MG63 (cell line): ENCODE results near the gene DENND6B. TPM values are rescaled to one million over a fixed set of nuclear protein-coding genes. Genes with fewer than 3 reads are reported as not detected.

Experiments used
- DNase-seq: peaks from one replicate; pipeline ENCODE4 v3.0.0-alpha.2; 2020
- H3K27me3 ChIP-seq: fragments of 250-450 bp; sonication (Bioruptor Pico); 2 replicates; pipeline ENCODE4 v1.5.1; 2020; ENCODE audit warnings: mild to moderate bottlenecking, moderate library complexity
- H3K36me3 ChIP-seq: fragments of 250-450 bp; sonication (Bioruptor Pico); 2 replicates; pipeline ENCODE4 v1.5.1; 2020; ENCODE audit warnings: mild to moderate bottlenecking, moderate library complexity
- H3K4me3 ChIP-seq: fragments of 250-450 bp; sonication (Bioruptor Pico); 2 replicates; pipeline ENCODE4 v1.5.1; 2020; ENCODE audit warnings: mild to moderate bottlenecking, moderate library complexity
- H3K9me3 ChIP-seq: fragments of 250-450 bp; sonication (Bioruptor Pico); 2 replicates; pipeline ENCODE4 v1.5.1; 2020; ENCODE audit warnings: mild to moderate bottlenecking, moderate library complexity
- total RNA-seq: library from RNA; depleted of rRNA; stranded (reverse); fragments of >200 nt; shearing (Covaris generic); gene quantifications from 2 replicates; pipeline ENCODE4 v1.2.3, GENCODE V29; 2014; ENCODE audit warnings: low replicate concordance

The DENND6B gene
- total RNA-seq, 1 experiment from 2014 or later, result 0.46 TPM

DNA sequence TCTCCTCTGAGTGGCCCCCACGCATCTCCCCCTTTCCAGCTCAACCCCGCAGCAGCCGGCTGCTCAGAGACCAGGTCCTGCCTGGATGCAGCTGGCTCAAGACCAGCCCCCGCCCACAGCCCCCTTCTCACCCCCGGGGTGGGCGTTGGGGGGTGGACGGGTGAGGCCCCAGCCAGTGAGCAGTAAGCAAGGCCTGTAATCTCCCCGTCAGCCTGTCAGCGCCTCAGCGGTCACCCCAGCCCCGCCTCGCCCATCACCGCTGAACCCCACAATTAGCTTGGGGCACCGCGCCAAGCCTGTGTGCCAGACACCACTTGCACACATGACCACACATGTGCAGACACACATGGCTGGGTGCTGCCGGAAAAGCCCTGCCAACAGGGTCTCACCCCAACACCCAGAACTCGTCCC, 25.2 kb downstream of the DENND6B start:
- peaks cover 33% of the 10 kb centered on the region for H3K36me3 ChIP-seq
- no peak overlapping the region for H3K4me3 ChIP-seq
- H3K9me3 ChIP-seq, result no peaks in the 10 kb centered on the region
- no peaks in the 10 kb centered on the region for H3K27me3 ChIP-seq
- DNase-seq, result no peak

DNA sequence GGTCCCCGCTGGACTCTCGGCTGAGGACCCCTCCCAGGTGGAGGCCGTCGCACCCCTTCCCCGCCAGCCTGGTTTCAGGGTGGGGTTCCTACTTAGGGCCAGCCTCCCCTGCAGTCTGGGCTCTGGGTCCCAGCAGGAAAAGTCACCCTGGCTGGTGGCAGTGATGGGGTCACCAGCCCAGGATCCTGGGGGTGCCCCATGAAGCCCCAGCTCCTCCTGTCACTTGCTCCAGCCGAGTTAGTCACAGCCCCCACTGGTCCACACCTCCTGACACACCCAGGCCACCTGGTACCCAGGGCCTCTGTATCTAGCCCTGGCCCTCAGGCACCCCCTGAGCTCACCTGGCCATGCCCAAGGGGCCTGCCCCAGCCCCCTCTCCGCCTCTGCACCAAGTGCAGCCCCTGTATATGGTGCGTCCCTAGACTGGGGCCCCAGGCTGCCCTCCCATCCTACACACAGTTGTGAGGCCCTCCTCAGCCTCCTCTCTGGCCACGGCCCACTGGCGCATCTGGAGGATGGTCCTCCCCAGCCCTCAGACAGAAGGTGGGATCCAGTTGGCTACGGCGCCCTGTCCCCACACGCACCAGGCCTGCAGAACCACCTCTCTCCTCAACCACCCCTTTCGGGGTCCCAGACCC, 26.1 kb downstream of the DENND6B start:
- Histone ChIP-seq H3K36me3 (peaks cover 33% of the 10 kb centered on the region), H3K9me3 (no peaks in the 10 kb centered on the region), H3K27me3 (no peaks in the 10 kb centered on the region), H3K4me3 (no peak overlapping the region)
- DNase-seq, result no peak

GRCh38 chr22:50299785-50300619, 26.8 kb downstream of the DENND6B start:
- peak; percentile 46 for DNase-seq
- H3K9me3 ChIP-seq, result no peaks in the 10 kb centered on the region
- H3K27me3 ChIP-seq, result no peaks in the 10 kb centered on the region
- peaks cover 30% of the 10 kb centered on the region for H3K36me3 ChIP-seq
- 0 out of 2 replicates have a peak overlapping the region, but pooled peaks have one; percentile 5 for H3K4me3 ChIP-seq

DNA sequence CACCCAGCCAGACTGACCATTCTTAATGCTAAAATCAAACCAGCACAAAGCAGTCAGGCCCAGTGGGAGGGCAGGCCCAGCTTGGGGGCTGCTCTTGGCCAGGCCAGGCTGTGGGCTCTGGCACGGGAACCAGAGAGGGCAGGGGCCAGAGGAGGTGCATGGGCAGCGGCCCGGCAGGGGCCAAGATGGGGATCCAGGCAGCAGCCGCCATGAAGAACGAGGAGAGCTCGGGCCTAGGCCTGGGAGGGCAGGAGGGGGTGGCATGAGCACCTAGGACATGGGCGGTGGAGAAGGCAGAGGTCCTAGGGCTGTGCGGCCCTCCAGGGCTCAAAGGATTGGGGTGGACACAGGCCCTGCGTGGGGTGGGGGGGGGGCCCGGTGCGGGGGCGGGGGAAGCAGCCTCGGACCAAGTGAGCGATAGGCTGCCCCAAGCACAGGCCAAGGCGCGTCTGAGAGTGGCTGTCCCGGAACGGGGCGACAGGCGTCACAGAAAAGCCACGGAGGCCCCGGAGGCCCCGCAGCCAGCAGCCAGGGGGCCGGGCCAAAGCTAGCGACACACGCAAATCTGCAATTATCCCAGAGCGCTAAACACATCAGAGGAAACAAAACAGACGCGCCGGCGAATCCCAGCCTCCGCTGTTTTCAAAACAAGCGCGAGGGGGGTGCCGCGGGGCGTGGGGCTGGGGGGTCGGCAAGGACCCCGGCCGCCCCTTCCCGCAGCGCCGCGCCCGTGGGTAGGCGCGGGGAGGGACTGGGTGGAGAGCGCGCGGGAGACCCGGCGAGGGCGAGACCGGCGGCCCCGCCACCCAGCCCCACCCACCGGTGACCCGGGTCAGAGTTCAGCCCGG, 27.7 kb downstream of the DENND6B start:
- H3K27me3 ChIP-seq, result no peaks in the 10 kb centered on the region
- no peak for DNase-seq
- peaks cover 30% of the 10 kb centered on the region for H3K36me3 ChIP-seq
- H3K4me3 ChIP-seq, result no peak overlapping the region
- no peaks in the 10 kb centered on the region for H3K9me3 ChIP-seq

DNA sequence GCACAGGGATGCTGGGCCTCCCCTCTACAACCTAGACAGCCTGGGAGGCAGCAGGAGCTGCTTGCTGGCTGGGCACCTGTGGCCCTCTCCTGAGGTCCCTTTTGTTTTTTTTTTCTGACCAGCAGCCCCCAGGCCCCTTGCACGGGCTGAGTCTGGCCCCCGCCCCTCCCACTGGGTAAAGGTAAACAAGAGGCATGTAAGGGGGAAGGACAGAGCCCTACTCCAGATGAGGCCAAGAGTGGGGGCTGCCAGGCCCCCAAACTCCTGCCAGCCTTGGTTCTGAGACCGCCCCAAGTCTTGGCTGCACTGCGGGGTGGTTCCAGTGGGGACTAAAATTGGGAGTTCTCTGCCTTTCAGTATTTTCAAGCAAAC, 28.6 kb downstream of the DENND6B start:
- H3K9me3 ChIP-seq, result no peaks in the 10 kb centered on the region
- DNase-seq, result no peak
- H3K27me3 ChIP-seq, result no peaks in the 10 kb centered on the region
- H3K4me3 ChIP-seq, result no peak overlapping the region
- peaks cover 21% of the 10 kb centered on the region for H3K36me3 ChIP-seq

- Histone ChIP-seq H3K27me3 (no peaks in the 10 kb centered on the region), H3K4me3 (no peak overlapping the region), H3K9me3 (no peaks in the 10 kb centered on the region), H3K36me3 (peaks cover 17% of the 10 kb centered on the region)
- no peak for DNase-seq
Observed at GRCh38 chr22:50297510-50298265, 29.1 kb downstream of the DENND6B start.

DNA sequence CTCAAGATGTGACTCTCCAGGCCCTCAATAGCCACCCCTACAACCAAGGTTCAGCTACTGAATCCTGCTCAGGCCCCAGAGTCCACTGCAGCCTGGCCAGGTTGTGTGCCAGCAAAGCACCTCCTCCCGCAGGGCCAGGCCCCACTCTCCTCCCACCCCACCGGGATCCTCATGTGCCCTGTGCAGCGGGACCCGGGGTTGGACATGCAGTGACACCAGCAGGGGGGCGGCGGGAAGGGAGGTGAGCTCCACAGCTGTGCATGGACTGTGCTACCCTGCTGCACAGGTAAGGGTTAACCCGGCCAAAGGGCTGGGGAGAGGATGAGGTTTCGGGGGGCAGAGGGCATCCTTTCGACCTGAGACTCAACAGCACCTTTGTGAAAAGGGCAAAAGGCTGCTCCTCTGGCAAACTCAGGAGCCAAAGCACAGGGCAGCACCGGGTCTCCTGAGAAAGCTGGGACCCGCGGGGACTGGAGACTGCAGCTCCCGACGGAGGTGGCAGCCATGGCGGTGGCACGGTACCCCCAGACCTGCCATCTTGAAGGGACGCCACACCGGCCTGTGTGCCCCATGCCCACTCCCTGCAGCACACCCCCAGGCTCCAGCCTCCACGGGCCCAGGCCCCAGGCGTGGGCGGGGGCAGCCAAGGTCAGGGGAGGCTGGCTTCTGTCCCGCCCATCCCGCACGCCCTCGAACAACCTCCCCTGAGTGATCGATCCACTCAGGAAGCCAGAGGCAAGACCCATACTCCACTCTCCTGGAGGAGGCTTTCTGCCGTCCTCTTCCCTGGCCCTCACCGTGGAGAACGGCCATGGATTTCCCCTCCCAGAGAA, 29.9 kb downstream of the DENND6B start:
- Histone ChIP-seq H3K4me3 (no peak overlapping the region), H3K9me3 (no peaks in the 10 kb centered on the region), H3K36me3 (peaks cover 15% of the 10 kb centered on the region), H3K27me3 (no peaks in the 10 kb centered on the region)
- DNase-seq, result no peak

DNA sequence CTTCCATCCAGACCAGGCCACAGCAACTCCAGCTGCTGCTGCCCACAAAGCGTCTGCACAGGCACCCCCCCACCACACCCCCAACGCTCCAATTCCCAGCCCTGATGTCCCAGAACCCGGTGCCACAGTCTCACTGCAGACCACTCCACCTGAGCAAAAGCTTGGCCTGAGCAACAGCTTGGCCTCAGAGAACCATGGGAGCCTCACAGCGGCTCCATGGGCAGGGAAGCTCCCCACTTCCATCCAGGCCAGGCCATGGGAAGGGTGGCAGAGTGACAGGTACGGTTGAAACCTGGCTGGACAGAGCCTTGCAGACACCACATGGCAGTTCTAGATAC, 32.5 kb downstream of the DENND6B start:
- no peaks in the 10 kb centered on the region for H3K27me3 ChIP-seq
- H3K9me3 ChIP-seq, result no peaks in the 10 kb centered on the region
- H3K4me3 ChIP-seq, result no peak overlapping the region
- no peak for DNase-seq
- peaks cover 13% of the 10 kb centered on the region for H3K36me3 ChIP-seq

DNA sequence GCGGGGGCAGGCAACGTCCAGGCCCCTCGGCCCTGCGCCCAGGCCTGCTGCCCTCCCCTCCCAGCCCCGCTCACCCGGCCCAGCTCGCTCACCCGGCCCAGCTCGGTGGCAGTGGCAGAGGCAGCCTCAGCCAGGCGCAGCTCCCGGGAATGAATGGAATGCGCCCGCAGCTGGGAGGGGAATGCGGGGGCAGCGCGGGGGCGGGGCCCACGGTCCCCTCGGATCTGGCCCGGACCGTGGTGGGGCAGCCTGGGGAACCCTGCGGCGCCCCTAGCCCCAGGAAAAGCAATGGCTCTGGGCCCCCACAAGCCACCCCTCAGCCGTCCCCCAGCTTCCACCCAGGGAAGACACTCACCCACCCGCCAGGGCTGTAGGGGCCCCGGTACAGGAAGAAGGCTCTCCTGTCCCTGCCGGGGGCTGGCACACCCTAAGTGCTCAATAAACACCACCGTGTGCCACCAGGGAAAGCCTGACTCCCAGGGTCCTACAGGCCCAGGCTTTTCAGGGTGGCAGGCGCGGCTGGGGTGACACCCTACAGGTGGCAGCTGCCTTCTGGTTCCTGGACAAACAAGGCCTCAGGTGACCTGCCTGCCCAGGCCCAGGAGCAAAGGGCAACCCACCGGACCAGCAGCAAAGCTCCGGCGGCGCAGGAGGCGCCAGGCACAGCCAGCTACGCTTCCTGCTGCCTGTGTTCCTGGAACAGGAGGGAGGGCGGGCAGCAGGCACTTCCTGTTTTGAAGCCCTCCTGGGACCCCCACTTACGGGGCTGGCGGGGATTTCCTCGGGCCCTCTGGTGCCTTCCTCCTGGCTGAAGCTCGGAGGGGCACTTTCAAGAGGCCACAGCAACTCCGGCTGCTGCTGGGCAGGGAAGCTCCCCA, 33.1 kb downstream of the DENND6B start:
- Histone ChIP-seq H3K4me3 (no peak overlapping the region), H3K9me3 (no peaks in the 10 kb centered on the region), H3K27me3 (no peaks in the 10 kb centered on the region), H3K36me3 (peaks cover 17% of the 10 kb centered on the region)
- DNase-seq, result no peak

- no peaks in the 10 kb centered on the region for H3K9me3 ChIP-seq
- DNase-seq, result no peak
- no peak overlapping the region for H3K4me3 ChIP-seq
- peaks cover 25% of the 10 kb centered on the region for H3K36me3 ChIP-seq
- no peaks in the 10 kb centered on the region for H3K27me3 ChIP-seq
Observed at GRCh38 chr22:50292643-50293440, 34.0 kb downstream of the DENND6B start.

DNA sequence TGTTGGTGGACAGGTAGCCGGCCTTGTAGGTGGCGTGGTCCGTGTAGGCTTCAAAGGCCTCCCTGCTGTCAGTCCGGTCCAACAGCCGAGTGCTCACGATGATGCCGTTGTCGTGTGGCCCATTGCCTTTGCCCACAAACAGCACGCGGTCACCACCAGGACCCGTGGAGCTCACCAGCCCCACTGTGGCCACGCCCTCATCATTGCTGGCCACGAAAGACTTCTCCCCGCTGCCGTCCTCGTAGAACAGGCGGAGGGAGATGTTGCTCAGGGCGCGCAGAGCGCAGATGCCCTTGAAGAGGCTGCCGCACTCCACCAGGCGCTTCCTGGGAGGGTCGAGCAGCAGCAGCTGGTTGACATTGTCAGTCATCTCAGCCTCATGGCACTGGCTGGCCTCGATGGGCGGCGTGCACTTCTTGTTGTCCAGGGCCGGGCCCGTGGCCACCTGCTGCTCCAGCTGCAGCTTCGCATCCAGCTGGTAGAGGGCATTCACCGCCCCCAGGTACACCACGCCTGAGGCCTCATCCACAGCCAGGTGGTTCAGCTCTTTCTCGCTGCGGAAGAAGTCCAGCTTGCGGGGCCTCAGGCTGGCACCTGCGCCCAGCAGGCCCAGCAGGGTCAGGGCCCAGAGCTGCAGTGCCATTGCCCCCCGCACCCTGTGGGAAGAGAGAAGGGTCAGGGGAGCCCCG, 36.7 kb downstream of the DENND6B start:
- Histone ChIP-seq H3K4me3 (no peak overlapping the region), H3K27me3 (no peaks in the 10 kb centered on the region), H3K36me3 (peaks cover 40% of the 10 kb centered on the region), H3K9me3 (no peaks in the 10 kb centered on the region)
- no peak for DNase-seq

GRCh38 chr22:50289151-50289941, 37.5 kb downstream of the DENND6B start:
- no peaks in the 10 kb centered on the region for H3K9me3 ChIP-seq
- H3K4me3 ChIP-seq, result no peak overlapping the region
- no peak for DNase-seq
- no peaks in the 10 kb centered on the region for H3K27me3 ChIP-seq
- H3K36me3 ChIP-seq, result peaks cover 38% of the 10 kb centered on the region

DNA sequence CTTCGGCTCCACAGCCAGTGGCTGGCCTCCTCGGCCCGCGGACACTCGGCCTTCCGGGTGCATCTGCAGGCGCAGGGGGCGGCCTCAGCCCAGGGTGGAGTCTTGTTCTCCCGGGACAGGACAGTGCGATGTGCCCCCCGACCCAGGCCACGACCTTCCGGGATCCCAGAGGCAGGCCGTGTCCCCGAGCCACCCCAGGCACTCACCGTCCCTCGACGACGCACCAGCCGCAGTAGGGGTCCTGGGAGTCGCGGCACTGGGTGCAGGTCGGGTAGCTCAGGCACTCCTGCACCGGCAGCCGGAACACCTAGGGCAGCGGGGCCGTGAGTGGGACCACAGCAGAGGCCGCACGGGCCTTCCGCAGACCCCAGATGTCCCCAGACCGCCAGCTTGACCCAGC, 39.1 kb downstream of the DENND6B start:
- H3K9me3 ChIP-seq, result no peaks in the 10 kb centered on the region
- no peak overlapping the region for H3K4me3 ChIP-seq
- no peaks in the 10 kb centered on the region for H3K27me3 ChIP-seq
- DNase-seq, result no peak
- H3K36me3 ChIP-seq, result peaks cover 41% of the 10 kb centered on the region
